HCT116 (cell line): ENCODE data around the gene CRLF1. TPM values are rescaled to one million over a fixed set of nuclear protein-coding genes. Genes with fewer than 3 reads are reported as not detected.

Experiments
- ATAC-seq: fragments of 200-7000 bp; cut with Tn5 transposase; 2 replicates; pipeline ENCODE4 v1.9.1; 2020; ENCODE audit warnings: mild to moderate bottlenecking, moderate library complexity
- BruUV-seq: library from RNA; stranded (reverse); fragments of 400-500 nt; replicated peaks from 2 replicates; lab custom pipeline; 2021; lab: Mats Ljungman, UMichigan
- CTCF ChIA-PET: fragments of 300-600 bp; sonication (Branson Sonifier 250); formaldehyde crosslinking; loops from one replicate; lab custom pipeline; 2021; ENCODE audit warnings: antibody characterized with exemption; lab: Charles Lee
- POLR2A ChIA-PET: fragments of 300-600, 350-600 bp; sonication (Branson Sonifier 250); formaldehyde crosslinking; loops from one replicate; lab custom pipeline; 2021; ENCODE audit warnings: antibody characterized with exemption; lab: Charles Lee
- RAD21 ChIA-PET, 2 experiments: fragments of 300-600 bp; sonication (Branson Sonifier 250); formaldehyde crosslinking; loops; one replicate each; lab custom pipeline; 2023; ENCODE audit warnings: low total read pairs in 2 of 2; ENCODE audit not compliant: uncharacterized antibody in 2 of 2, unreplicated experiment in 2 of 2, low non-redundant PET in 1 of 2; lab: Charles Lee
- DNase-seq: peaks from one replicate; pipeline ENCODE4 v3.0.0-alpha.2; 2010; ENCODE audit warnings: low read depth, low spot score
- H2AFZ ChIP-seq: fragments of 200-600 bp; shearing (Covaris generic), sonication (generic); 2 replicates; pipeline ENCODE4 v1.6.1; 2017; ENCODE audit warnings: low read depth, mixed run types, mixed read lengths, antibody characterized with exemption, low read length; ENCODE audit not compliant: poor library complexity, severe bottlenecking
- H3K27ac ChIP-seq: 2 replicates; pipeline ENCODE4 v1.5.1; 2012; ENCODE audit warnings: low read depth, low read length
- H3K27me3 ChIP-seq: fragments of 200-600 bp; sonication (generic); 2 replicates; pipeline ENCODE4 v1.6.1; 2016; ENCODE audit warnings: mixed run types, low read length, mixed read lengths; ENCODE audit not compliant: insufficient read depth
- H3K36me3 ChIP-seq, 2 experiments: fragments of 200-500 bp in 1 of 2; fragments of 200-600 bp in 1 of 2; sonication (Bioruptor generic) in 1 of 2; sonication (generic) in 1 of 2; 2 replicates each; pipeline versions ENCODE4 v1.5.1 to v1.6.1; 2014 to 2016; ENCODE audit warnings: low read length in 2 of 2, inconsistent platforms in 1 of 2, mixed read lengths in 1 of 2, mixed run types in 1 of 2; ENCODE audit not compliant: insufficient read depth in 2 of 2, control insufficient read depth in 1 of 2
- H3K4me1 ChIP-seq, 2 experiments: fragments of 200-600 bp in 1 of 2; sonication (generic) in 1 of 2; 2 replicates each; pipeline versions ENCODE4 v1.5.1 to v1.6.1; 2012 to 2017; ENCODE audit warnings: low read length in 2 of 2, inconsistent platforms in 1 of 2, mild to moderate bottlenecking in 1 of 2, mixed read lengths in 1 of 2, mixed run types in 1 of 2, moderate library complexity in 1 of 2; ENCODE audit not compliant: insufficient read depth in 2 of 2, control insufficient read depth in 1 of 2
- H3K4me2 ChIP-seq: fragments of 200-600 bp; sonication (generic); 2 replicates; pipeline ENCODE4 v1.6.1; 2017; ENCODE audit warnings: mixed run types, low read length, mixed read lengths
- H3K4me3 ChIP-seq, 2 experiments: fragments of 200-600 bp in 1 of 2; sonication (generic) in 1 of 2; replicated peaks in 1 of 2; 2 replicates each; pipeline ENCODE4 v1.5.1; 2011 to 2016; ENCODE audit warnings: low read length in 2 of 2, control low read depth in 1 of 2, low read depth in 1 of 2, mild to moderate bottlenecking in 1 of 2, mixed read lengths in 1 of 2, mixed run types in 1 of 2
- H3K79me2 ChIP-seq: fragments of 200-600 bp; sonication (generic); 2 replicates; pipeline ENCODE4 v1.6.1; 2017; ENCODE audit warnings: mild to moderate bottlenecking, mixed run types, low read length, moderate library complexity, mixed read lengths; ENCODE audit not compliant: insufficient read depth
- H3K9ac ChIP-seq: fragments of 200-600 bp; sonication (generic); 2 replicates; pipeline ENCODE4 v1.6.1; 2016; ENCODE audit warnings: low read length, mixed read lengths
- H3K9me2 ChIP-seq: fragments of 200-600 bp; sonication (generic), shearing (Covaris generic); 2 replicates; pipeline ENCODE4 v1.6.1; 2017; ENCODE audit warnings: mixed run types, mild to moderate bottlenecking, moderate library complexity; ENCODE audit not compliant: insufficient read depth
- H3K9me3 ChIP-seq, 2 experiments: fragments of 200-500 bp in 1 of 2; fragments of 200-600 bp in 1 of 2; sonication (Bioruptor generic) in 1 of 2; sonication (generic) in 1 of 2; 2 replicates each; pipeline ENCODE4 v1.6.1; 2014 to 2017; ENCODE audit warnings: low read length in 2 of 2, mixed read lengths in 2 of 2, inconsistent platforms in 1 of 2, low read depth in 1 of 2, mild to moderate bottlenecking in 1 of 2, mixed run types in 1 of 2, moderate library complexity in 1 of 2; ENCODE audit not compliant: control insufficient read depth in 1 of 2, insufficient read depth in 1 of 2
- H4K20me1 ChIP-seq: fragments of 200-600 bp; sonication (generic), shearing (Covaris generic); 2 replicates; pipeline ENCODE4 v1.6.1; 2017; ENCODE audit warnings: mixed run types, mild to moderate bottlenecking, moderate library complexity; ENCODE audit not compliant: insufficient read depth
- CBX3 ChIP-seq: IDR thresholded peaks from 2 replicates; pipeline ENCODE4 v1.6.1; 2012; ENCODE audit warnings: low read depth
- CTCF ChIP-seq, 3 experiments: fragments of 200-600 bp in 1 of 3; sonication (generic) in 1 of 3; IDR thresholded peaks in 2 of 3; conservative IDR thresholded peaks in 1 of 3; 2 replicates each; pipeline ENCODE4 v1.5.1; 2012 to 2017; ENCODE audit warnings: low read depth in 2 of 3, low read length in 2 of 3, antibody characterized with exemption in 1 of 3, borderline replicate concordance in 1 of 3, control low read depth in 1 of 3, mild to moderate bottlenecking in 1 of 3, mixed read lengths in 1 of 3, mixed run types in 1 of 3, moderate library complexity in 1 of 3; ENCODE audit not compliant: insufficient read depth in 1 of 3
- ELF1 ChIP-seq: IDR thresholded peaks from 2 replicates; pipeline ENCODE4 v1.6.1; 2012; ENCODE audit warnings: low read depth, borderline replicate concordance
- EZH2 ChIP-seq: fragments of 200-600 bp; sonication (generic); IDR thresholded peaks from 2 replicates; pipeline ENCODE4 v1.6.1; 2017; ENCODE audit warnings: antibody characterized with exemption, mixed run types
- EZH2phosphoT487 ChIP-seq: fragments of 200-600 bp; IDR thresholded peaks from 2 replicates; pipeline ENCODE4 v1.6.1; 2018; ENCODE audit warnings: antibody characterized with exemption, borderline replicate concordance
- MAX ChIP-seq: IDR thresholded peaks from 2 replicates; pipeline ENCODE4 v1.6.1; 2012
- POLR2A ChIP-seq: IDR thresholded peaks from 2 replicates; pipeline ENCODE4 v1.7.0; 2011; ENCODE audit warnings: borderline replicate concordance; ENCODE audit not compliant: insufficient read depth, insufficient read length; ENCODE audit errors: extremely low read depth
- POLR2AphosphoS5 ChIP-seq: IDR thresholded peaks from 2 replicates; pipeline ENCODE4 v1.6.1; 2011; ENCODE audit warnings: mild to moderate bottlenecking, low read depth, low read length, moderate library complexity
- REST ChIP-seq: IDR thresholded peaks from 2 replicates; pipeline ENCODE4 v1.6.1; 2012; ENCODE audit warnings: low read depth
- SIN3A ChIP-seq: IDR thresholded peaks from 2 replicates; pipeline ENCODE4 v1.6.1; 2012; ENCODE audit warnings: low read depth
- TCF7L2 ChIP-seq: IDR thresholded peaks from 2 replicates; pipeline ENCODE4 v1.7.0; 2011; ENCODE audit warnings: borderline replicate concordance, inconsistent platforms; ENCODE audit not compliant: insufficient read depth, insufficient read length; ENCODE audit errors: extremely low read depth
- YY1 ChIP-seq: IDR thresholded peaks from 2 replicates; pipeline ENCODE4 v1.6.1; 2011; ENCODE audit warnings: low read length, low read depth, moderate library complexity, mild to moderate bottlenecking; ENCODE audit not compliant: insufficient replicate concordance; ENCODE audit errors: extremely low read depth
- ZBTB33 ChIP-seq: IDR thresholded peaks from 2 replicates; pipeline ENCODE4 v1.6.1; 2011; ENCODE audit warnings: mild to moderate bottlenecking, low read length, moderate library complexity; ENCODE audit not compliant: insufficient replicate concordance; ENCODE audit errors: extremely low read depth
- ZFX ChIP-seq: fragments of 450-650 bp; IDR thresholded peaks from 2 replicates; pipeline ENCODE4 v1.6.1; 2017
- ZNF274 ChIP-seq: fragments of 200-500 bp; sonication (Bioruptor generic); IDR thresholded peaks from 2 replicates; pipeline ENCODE4 v1.6.1; 2014; ENCODE audit warnings: mild to moderate bottlenecking, low read depth, low read length, inconsistent platforms
- intact Hi-C: fragments of 100-400 bp; cut with micrococcal nuclease; formaldehyde crosslinking; loops from 2 replicates; pipeline ENCODE4 v1.10.0; 2022
- total RNA-seq: library from RNA; stranded (reverse); gene quantifications from one replicate; pipeline ENCODE4 v1.2.1, GENCODE V29; 2021; ENCODE audit not compliant: unreplicated experiment

Gene CRLF1
- total RNA-seq, 1 experiment from 2014 or later: 43.0 TPM

GRCh38 chr19:18557411-18558201 lies 49.0 kb downstream of the CRLF1 start, which contains the start of gene KXD1 (continued):
- TF ChIP-seq REST: no peak
- peak; percentile 93 for TF ChIP-seq CBX3
- peak; percentile 93 for TF ChIP-seq MAX
- peak; percentile 80 for TF ChIP-seq ELF1
- TF ChIP-seq, all 23 proteins: peak for 9

- Histone ChIP-seq H3K4me1 (peaks cover 1 to 4% of the 10 kb centered on the region in 2 experiments; a peak in 3 of 4 replicates), H3K4me3 (no peak overlapping the region), H3K9me2 (no peaks in the 10 kb centered on the region), H3K9ac (no peak overlapping the region), H3K9me3 (no peaks in the 10 kb centered on the region), H3K27me3 (no peaks in the 10 kb centered on the region), H2AFZ (no peak overlapping the region), H3K27ac (no peak overlapping the region), H3K79me2 (no peaks in the 10 kb centered on the region), H3K36me3 (no peaks in the 10 kb centered on the region), H4K20me1 (no peaks in the 10 kb centered on the region), H3K4me2 (no peak overlapping the region)
- POLR2A ChIA-PET: no interaction called here
- RAD21 ChIA-PET: no interaction called here
- BruUV-seq: no TSS peak
- no peak for DNase-seq
- CTCF ChIA-PET: interaction anchor here (0.7 to 1.0 kb wide), 2 partner anchors 16 to 26 kb away, joined by 3 to 4 read pairs; no protein-coding TSS in a partner anchor
- intact Hi-C loops: no loop called here
- no peak for ATAC-seq
- no peak for TF ChIP-seq CTCF (IDR thresholded peaks at IDR 0.05 in 2 of 3, conservative IDR thresholded peaks at IDR 0.05 in 1 of 3; ENCODE audit: borderline replicate concordance in 1 of 3, insufficient read depth in 1 of 3, low read depth in 2 of 3, low read length in 2 of 3)
- TF ChIP-seq POLR2A: no peak
- TF ChIP-seq EZH2: no peak
- TF ChIP-seq EZH2phosphoT487: no peak
- no peak for TF ChIP-seq TCF7L2
- no peak for TF ChIP-seq ZBTB33
- TF ChIP-seq YY1: no peak
- TF ChIP-seq ZNF274: no peak
- TF ChIP-seq SIN3A: no peak
- TF ChIP-seq POLR2AphosphoS5: no peak
- TF ChIP-seq ZFX: no peak
- no peak for TF ChIP-seq MAX
- no peak for TF ChIP-seq ELF1
These were observed 55.0 kb downstream of the CRLF1 start for GRCh38 chr19:18551631-18552030.
